Panc1 (cell line): ENCODE data around the gene SIK2.

Experiments used
- POLR2AphosphoS5 ChIP-seq: IDR thresholded peaks from 2 replicates; pipeline ENCODE4 v1.6.1; 2012; ENCODE audit warnings: mild to moderate bottlenecking, low read depth, low read length, moderate library complexity
- SIN3A ChIP-seq: IDR thresholded peaks from 2 replicates; pipeline ENCODE4 v1.6.1; 2012; ENCODE audit warnings: low read depth, mild to moderate bottlenecking, low read length, moderate library complexity, borderline replicate concordance; ENCODE audit not compliant: insufficient read depth
- TCF7L2 ChIP-seq: IDR thresholded peaks from 2 replicates; pipeline ENCODE4 v1.6.1; 2011; ENCODE audit warnings: mild to moderate bottlenecking, low read depth, low read length, inconsistent platforms
- TF ChIP-seq, protein P1 (sequence below): fragments of 450-650 bp; IDR thresholded peaks from 2 replicates; pipeline ENCODE4 v1.5.1; 2017; ENCODE audit warnings: mild to moderate bottlenecking
- TF ChIP-seq, protein P2 (sequence below), 2 experiments: IDR thresholded peaks; 2 replicates each; pipeline ENCODE4 v1.6.1; 2011 to 2012; ENCODE audit warnings: low read depth in 2 of 2, control low read depth in 1 of 2, low read length in 1 of 2, mild to moderate bottlenecking in 1 of 2, moderate library complexity in 1 of 2; ENCODE audit not compliant: insufficient read depth in 1 of 2

DNA sequence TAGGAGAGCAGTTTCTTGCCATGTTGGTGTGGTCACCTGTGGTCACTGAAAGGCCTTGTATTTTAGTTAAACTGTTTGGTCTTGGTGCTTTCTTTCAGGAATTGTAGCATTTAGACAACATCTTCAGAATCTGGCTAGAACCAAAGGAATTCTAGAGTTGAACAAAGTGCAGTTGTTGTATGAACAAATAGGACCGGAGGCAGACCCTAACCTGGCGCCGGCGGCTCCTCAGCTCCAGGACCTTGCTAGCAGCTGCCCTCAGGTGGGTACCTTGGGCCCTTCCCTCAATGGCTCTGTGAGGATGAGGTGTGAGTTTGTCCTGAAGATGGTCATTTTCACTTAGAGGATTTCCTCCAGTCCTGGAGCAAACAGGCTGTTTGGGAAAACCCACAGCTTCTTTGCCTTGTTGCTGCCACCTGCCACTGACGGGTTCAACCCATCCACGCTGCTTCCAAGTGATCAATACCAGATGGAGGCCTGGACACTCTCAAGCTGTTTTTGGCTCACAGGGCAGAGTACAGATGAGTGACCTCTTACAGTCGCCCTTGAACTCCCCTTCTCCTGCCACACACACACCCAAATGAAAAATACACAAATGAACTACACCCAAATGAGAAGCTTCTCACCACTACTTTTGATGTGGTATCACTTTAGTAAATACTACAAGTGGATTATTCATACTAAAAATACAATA is 118.7 kb downstream of the SIK2 start:
- TF ChIP-seq, protein P1, sequence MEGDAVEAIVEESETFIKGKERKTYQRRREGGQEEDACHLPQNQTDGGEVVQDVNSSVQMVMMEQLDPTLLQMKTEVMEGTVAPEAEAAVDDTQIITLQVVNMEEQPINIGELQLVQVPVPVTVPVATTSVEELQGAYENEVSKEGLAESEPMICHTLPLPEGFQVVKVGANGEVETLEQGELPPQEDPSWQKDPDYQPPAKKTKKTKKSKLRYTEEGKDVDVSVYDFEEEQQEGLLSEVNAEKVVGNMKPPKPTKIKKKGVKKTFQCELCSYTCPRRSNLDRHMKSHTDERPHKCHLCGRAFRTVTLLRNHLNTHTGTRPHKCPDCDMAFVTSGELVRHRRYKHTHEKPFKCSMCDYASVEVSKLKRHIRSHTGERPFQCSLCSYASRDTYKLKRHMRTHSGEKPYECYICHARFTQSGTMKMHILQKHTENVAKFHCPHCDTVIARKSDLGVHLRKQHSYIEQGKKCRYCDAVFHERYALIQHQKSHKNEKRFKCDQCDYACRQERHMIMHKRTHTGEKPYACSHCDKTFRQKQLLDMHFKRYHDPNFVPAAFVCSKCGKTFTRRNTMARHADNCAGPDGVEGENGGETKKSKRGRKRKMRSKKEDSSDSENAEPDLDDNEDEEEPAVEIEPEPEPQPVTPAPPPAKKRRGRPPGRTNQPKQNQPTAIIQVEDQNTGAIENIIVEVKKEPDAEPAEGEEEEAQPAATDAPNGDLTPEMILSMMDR, result no peak
- TF ChIP-seq POLR2AphosphoS5, result no peak
- no peak for TF ChIP-seq SIN3A
- TF ChIP-seq, protein P2, sequence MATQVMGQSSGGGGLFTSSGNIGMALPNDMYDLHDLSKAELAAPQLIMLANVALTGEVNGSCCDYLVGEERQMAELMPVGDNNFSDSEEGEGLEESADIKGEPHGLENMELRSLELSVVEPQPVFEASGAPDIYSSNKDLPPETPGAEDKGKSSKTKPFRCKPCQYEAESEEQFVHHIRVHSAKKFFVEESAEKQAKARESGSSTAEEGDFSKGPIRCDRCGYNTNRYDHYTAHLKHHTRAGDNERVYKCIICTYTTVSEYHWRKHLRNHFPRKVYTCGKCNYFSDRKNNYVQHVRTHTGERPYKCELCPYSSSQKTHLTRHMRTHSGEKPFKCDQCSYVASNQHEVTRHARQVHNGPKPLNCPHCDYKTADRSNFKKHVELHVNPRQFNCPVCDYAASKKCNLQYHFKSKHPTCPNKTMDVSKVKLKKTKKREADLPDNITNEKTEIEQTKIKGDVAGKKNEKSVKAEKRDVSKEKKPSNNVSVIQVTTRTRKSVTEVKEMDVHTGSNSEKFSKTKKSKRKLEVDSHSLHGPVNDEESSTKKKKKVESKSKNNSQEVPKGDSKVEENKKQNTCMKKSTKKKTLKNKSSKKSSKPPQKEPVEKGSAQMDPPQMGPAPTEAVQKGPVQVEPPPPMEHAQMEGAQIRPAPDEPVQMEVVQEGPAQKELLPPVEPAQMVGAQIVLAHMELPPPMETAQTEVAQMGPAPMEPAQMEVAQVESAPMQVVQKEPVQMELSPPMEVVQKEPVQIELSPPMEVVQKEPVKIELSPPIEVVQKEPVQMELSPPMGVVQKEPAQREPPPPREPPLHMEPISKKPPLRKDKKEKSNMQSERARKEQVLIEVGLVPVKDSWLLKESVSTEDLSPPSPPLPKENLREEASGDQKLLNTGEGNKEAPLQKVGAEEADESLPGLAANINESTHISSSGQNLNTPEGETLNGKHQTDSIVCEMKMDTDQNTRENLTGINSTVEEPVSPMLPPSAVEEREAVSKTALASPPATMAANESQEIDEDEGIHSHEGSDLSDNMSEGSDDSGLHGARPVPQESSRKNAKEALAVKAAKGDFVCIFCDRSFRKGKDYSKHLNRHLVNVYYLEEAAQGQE (IDR thresholded peaks at IDR 0.05; ENCODE audit: insufficient read depth in 1 of 2, low read depth in 2 of 2, low read length in 1 of 2), result no peak
- no peak for TF ChIP-seq TCF7L2
